GM21786 (cell line): ENCODE data around the gene F13A1.

Experiments used
- ATAC-seq: cut with Tn5 transposase; IDR thresholded peaks from one replicate; pipeline ENCODE4 v1.9.1; 2021; ENCODE audit not compliant: unreplicated experiment

F13A1 gene

DNA sequence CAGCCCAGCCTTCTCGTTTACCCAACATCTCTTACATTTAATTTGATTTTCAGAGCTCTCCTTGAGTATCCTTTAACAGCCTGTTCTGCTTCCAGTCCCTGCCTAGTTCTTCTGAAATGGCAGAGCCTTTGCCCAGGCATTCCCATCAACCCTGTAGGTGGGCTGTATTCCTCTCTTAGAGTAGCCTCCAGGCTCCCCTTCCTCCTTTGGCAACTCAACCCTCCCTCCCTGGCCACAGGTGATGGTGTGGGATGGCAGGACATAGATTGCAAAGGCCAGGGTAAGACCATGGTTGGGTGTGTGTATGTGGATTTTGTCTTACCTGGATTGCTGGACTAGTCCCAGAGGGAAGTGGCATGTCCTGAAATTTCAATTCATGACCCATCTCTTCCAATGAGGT, 125.4 kb downstream of the F13A1 start:
- ATAC-seq, result no peak

DNA sequence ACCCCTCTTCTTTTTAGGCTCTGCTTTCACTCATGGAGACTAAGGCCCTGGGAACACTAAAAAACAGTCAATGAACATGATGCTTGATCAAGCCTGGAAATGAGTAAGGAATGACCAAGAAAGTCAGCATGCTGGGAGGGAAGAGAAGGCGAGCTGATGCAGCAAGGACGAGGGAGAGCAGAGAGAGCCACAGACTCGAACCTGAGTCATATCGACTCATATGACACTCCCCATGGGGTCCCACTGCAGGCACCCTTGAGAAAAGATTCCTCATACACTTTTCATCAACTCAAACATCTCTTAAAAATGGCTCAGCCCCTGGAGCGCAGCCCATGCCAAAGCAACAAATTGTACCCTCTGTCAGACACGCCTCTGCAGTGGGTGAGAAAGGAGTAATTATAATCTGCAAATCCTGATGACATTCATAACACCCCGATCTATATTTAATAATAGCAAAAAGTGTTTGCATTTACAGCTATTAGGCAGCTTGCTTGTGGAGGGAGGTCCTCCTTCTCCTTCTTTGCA, 127.2 kb downstream of the F13A1 start:
- ATAC-seq, result no peak

DNA sequence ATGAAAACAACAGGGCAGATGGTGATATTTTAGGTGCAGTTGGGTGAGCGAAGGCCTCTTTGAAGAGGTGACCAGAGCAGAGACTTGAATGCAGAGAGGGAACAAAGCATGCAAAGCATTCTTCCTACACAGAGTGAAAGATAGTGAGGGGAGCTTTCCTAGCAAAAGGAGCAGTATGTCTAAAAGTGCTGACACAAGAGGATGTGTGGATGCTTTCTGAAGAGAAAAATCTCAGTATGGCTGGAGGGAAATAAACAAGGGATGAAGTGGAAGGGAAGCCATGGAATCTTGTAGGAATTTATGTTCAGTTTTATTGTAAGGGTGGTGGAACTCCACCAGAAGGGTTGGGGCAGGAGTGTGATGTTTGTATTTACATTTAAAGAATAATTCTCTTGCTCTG, 128.6 kb downstream of the F13A1 start:
- no peak for ATAC-seq

DNA sequence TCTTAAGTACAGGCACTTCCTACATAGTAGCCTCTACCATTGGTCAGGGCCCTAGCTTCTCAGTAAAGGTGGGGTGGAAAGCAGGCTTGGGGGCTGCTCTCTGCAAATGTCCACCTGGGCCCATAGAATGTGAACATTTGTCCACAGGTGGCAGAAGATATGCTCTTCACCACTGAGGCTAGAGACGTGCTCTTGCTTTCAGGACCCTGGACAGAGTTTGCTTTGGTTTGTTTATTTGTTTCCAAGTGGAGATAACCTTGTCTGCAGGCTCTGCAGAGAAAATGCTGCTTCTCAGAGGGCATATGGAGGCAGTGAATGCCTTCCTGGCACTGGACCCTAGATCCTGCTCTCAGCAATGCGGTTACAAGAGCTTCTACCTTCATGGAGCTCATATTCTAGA, 129.0 kb downstream of the F13A1 start:
- ATAC-seq, result no peak

DNA sequence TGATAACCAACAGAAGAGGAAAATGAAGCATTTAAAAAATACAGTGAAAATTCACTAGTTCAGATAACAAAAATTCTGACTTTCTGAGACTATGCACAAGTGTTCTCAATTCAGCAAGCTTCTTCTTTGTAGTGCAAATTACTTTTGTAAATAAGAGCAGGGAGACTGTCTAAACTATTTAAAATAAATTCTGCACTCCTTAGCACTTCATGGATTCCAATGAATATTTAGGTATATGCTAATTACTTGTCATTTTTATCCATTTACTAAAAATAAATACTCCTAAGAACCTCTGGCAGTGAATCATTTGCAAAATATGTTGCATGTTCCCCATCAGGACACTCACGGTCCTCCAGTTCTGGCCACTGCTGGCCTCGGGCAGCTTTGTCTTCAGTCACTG, 139.8 kb downstream of the F13A1 start:
- no peak for ATAC-seq

DNA sequence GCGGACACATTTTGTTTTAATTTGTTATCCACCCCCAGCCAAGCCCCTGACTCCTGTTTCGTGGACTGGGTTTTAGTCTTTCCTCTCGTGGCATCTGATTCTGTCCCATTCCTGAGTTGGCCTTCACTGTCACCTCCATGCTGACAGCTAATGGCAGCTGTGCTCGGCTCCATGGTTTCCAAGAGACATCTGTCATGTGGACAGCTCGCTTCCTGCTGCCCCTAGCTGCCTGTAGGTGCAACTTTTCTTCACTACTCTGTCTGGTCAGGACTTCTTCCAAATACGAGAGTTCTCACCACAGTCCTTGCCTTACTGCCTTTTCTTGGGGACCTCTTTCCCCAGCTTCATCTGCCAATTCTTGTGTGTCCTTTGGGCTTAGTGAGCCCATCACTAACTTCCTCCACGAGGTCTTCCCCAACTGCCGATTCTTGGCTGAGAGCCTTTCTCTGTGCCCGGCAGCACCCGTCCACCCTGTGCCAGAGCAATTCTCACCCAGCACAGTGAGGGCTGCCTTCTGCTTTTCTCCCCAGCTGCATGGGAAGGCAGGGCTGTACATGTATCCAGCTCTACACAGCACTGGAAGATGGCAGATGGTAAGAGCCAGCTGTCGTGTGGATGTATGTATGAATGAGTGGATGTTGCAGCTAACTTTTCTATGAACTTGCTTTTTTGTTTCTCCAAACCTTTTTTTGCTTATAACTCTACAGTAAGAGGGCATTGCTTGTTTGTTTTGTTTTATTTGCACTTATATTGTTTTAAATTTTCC, 140.4 kb downstream of the F13A1 start:
- ATAC-seq, result no peak

DNA sequence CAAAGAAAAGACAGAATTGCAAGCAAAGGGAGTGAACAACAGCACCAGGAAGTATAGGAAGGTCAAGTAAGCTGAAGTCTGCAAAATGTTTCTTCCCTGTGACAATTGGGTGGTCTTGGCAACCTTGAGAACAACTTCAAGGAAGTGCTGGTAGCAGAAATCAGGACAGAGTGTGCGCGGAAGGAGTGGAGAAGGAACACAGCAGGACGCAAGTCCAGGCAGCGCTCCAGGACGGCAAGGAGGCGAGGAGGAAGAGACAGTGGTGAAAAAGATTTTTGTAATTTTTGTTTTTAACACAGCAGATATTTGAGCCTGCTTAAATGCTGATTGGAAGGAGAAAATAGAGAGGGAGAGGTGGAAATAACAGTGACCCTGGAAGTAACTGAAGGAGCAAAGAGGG, 141.7 kb downstream of the F13A1 start:
- ATAC-seq, result no peak

DNA sequence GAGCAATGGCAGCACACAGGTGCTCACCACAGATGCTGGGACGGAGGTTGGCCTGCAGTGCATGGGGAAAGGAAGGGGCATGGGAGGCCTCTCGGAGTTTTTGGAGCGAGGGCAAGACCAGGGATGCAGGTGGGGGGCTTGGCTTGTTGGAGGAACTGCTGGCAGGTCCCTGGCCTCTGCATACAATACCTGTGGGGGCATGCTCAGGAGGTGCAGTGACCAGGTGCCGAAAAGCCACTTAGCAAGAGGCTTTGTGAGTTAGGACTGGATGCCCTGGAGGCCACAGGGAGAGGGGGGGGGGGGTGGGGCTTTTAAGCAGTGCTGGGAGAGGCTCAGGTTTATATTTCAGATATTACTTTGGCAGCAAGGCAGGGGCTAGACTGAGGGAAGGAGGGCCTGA, 142.7 kb downstream of the F13A1 start:
- no peak for ATAC-seq

DNA sequence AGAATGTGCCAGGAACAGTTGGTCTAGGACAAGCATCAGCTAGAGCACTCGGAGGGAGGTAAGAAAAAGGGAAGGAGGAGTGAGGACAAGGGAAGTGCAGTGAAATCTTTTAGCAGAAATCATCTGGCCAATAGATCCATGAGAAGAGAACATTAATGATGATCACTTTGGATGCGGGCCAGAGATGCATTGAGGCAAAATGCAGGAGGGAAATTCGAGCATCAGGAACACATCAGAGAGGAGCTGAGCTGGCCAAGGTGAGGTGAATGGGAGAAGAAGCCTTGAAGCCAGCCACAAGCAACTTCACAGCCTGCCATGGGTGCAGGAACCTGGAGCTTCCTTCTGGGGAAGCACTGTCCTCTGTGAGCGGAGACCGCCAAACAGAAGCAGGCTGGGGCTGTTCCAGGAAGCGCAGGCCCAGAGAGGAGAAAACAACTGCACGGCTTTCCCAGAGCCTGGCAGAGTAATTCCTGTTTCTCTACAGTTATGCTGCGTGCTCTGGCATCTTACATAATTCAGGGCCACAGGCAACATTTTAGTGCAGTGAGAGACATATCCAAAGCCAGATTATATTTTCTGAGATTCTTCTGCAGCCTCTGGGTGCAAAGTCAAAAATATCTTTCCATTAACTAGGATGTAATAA, 143.8 kb downstream of the F13A1 start:
- ATAC-seq, result no peak

DNA sequence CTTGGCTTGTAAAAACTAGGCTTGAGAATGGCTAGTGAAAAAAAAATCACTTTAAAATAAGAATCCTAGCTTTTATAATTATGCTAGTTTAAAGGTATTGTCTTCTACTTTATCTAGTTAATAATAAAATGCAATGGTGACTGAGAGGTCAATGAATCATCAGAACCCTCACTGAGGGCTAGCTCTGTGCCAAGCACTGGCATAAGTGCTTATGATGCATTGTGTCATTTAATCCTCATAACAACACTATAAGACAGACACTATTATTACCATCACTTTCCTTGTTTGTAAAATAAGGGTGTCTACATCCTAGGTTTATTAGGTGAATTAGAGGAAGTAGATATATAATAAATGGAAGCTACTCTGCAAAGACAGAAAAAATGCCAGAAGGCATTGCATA, 144.3 kb downstream of the F13A1 start:
- ATAC-seq, result no peak

DNA sequence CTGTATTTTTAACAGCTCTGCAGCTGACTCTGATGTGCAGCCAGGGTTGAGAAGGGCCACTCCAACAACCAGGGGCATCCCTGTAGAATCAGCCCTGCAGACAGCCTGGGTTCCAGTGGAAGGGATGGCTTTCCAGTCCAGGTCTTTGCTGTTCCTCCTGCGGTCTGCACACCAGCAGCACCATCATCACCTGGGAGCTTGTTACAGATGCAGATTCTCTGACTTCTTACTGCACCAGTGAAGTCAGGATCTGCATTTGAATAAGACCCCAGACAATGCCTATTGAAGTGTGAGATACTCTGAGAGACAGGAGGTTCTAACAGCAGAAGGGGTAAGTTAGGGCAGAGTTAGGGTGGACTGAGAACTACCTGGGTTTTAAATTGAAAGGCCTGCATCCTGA, 151.3 kb downstream of the F13A1 start:
- no peak for ATAC-seq

DNA sequence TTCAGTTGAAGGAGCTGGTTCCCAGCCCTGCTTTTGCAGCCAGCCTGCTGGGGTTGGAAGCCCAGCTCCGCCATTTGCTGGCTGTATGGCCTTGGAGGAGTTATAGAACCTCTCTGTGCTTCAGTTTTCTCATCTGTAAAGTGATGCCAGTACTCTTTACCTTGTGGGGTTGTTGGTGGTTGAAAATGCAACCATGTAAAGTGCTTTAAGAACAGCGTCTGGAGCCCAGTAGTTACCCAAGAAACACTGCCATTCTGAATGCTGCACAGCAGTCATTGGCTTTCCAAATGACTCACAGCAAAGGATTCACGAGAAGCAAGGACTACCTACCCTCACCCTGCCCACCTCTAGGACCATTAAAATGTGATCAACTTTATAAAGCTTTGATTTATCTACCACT, 154.4 kb downstream of the F13A1 start:
- no peak for ATAC-seq

DNA sequence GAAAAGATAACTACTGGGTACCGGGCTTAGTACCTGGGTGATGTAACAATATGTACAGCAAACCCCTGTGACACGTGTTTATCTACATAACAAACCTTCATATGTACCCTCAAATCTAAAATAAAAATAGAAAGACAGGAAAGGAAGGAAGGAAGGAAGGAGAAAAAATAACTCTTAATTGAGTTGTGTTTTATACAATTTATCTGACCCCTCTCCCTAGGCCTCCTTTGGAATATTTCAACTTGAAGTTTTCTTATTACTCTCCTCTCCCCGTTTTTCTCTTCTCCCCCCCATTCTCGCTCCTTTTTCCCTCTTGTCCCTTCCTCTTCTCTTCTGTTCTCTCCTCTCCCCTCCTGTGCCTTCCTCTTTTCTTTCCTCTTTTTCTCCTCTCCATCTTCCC, 156.1 kb downstream of the F13A1 start:
- ATAC-seq, result no peak

DNA sequence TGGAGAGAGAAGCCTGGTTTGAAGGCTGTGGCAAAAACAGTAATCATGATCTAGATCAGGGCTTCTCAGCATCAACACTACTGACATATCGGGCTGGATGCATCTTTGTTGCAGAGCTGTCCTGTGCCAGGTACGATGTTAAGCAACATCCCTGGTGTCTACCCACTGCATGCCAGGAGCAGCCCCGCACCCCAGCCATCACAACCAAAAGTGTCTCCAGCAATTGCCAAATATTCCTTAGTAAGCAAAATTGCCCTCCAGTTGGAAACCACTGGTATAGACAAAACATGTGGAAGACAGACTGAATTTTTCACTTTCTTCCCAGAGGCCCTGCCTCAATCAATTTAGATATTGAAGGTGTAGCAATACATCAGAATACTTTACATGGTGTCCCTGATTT, 166.1 kb downstream of the F13A1 start:
- ATAC-seq, result no peak

DNA sequence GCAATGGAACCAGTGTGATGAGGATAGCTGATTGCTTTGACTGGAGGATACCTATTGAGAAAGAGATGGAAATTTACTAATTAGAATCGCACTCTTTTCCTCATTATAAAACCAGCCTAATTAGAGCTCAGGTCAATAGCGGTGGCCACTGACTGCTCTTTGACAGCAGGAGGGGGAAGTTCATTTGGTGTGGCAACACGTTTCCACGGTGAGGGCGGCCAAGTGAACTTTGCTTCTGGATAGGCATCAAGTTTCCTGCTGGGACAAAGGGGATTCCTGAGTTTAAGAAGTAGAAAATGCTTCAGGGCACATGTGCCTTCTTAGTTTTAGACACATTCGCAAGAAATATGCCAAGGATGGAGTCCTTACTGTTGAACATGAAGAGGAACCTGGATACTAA, 168.4 kb downstream of the F13A1 start:
- no peak for ATAC-seq

DNA sequence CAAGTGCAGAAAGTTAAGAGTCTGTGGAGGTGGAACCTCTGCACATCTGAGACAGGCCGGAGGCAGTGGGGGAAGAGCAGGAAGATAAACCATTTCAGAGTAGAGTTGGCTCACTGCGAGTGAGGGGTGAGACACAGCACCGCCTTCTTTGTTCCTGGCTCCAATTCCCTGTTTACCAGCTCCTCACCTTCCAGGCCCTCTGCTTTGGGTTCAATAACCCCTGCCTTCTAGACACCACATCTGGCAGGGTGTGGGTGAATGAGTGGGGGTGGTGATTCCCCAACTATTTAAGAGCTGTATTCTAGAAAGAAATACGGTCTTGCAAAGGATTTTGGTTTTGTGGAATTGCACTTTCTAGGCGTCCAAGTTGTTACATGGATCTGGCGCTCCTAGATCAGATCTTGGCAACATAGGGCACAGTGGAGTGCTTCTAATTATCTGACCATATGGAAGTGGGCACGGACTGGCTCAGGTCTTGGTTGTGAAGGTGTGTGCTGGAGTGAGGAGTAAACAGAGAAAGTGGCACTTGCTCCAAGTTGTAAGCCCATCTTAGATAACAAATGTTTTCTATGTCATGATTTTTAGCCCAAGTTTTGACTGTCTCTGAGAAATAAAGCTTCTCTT, 172.2 kb downstream of the F13A1 start:
- no peak for ATAC-seq

DNA sequence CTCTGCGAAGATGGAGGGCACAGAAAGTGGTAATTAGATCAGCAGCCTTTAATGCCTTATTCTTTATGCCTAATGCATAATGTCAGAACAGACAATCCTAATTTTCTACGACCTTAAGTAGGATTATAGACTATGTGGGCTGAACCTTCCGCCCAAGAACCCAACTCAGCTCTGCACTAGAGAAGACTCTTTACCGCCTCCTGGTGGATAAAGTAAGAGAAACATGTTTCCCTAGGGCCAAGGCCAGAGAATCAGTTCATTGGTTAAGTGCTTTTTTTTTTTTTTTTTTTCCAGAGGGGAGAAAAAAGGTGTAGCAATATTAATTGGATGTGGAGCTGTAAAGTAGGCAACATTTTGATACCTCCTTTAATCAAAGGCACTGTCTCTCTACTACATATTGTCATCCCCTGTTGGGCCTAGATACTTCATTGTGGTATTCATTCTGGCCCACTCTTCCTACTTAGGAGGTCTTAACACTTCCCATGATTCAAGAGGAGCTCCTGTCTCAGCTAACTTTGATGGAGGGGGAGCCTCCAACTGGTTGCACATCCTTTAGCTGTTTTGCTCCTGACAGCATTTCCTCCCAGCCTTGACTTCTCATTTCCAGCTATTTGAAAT, 188.9 kb downstream of the F13A1 start:
- ATAC-seq, result no peak

DNA sequence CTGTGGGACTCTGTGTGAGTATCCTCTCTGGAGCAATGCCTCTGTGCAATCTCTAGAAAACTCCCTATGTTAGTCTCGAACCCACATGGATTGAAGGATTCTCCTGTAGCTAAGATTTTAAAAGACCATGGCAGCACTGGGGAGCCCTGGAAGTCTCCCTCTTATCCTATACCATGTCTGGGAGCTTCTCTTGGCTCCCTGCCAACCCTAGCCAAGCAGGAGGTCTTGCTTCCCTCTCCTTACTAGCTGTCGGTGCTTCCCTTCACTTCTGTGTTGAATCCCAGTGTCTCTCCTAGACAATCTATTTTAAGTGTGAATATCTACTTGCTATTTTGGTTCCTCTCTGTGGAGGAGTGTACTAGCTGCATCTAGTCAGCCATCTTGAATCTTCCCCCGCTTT, 195.0 kb downstream of the F13A1 start:
- no peak for ATAC-seq

DNA sequence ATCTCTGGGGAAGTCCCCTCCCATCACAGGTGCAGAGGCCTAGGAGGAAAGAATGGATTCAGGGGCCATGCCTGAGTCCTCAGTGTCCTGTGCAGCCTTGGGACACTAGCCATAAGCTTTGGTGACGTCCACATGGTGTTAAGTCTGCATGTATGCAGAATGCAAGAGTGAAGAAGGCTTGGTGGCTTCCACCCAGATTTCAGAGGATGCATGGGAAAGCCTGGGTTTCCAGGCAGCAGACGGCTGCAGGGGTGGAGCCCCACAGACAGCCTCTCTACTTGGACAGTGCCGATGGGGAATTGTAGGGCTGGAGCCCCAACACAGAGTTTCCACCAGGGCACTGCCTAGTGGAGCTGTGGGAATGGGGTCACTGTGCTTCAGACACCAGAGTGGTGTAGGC, 196.7 kb downstream of the F13A1 start:
- no peak for ATAC-seq

DNA sequence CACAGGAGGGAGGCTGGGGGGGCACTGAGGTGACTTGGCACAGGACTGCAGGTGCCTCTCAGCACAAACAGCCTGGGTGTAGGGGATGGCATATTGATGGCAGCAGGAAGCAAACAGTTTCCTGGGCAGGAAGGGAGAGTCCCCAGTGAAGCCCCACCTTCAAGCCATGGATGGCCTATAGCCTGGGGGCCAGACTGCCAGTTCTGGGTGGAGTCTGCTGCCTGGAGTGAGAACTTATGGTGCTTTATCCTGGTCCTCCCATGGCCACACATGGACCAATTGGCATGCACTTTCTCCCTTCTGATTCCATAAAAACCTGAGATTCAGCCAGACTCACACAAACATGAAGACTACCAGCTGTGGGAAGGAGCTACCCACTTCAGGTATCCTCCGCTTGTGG, 198.5 kb downstream of the F13A1 start:
- no peak for ATAC-seq

DNA sequence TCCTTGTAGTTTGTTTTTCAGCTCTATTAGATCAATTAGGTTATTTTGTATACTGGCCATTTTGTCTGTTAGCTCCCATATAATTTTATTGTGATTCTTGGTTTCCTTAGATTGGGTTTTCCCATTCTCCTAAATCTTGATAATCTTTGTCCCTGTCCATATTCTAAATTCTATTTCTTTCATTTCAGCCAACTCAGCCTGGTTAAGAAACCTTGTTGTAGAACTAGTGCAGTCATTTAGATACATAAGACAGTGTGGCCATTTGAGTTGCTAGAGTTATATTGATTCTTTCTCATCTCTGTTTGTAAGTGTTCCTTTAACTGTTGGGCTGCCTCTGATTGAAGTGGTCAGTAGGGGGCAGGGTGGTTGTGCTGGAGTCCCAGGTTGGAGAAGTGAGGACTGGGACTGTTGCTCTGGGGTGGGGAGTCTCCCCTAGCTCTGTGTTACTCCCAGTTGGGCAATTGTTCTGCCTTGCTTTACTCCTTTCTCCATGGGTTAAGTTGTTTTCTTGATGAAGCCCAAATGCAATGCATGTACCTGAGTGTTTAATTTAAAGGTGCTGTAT, 214.9 kb downstream of the F13A1 start:
- no peak for ATAC-seq
